GM12873 (cell line): ENCODE data around the gene POLR1C.

Experiments used
- TF ChIP-seq, protein P1 (sequence below): IDR thresholded peaks from 2 replicates; pipeline ENCODE4 v1.5.1; 2012; ENCODE audit warnings: low read depth, mild to moderate bottlenecking, moderate library complexity, low read length, control low read depth; ENCODE audit not compliant: insufficient read depth; ENCODE audit errors: missing control alignments

The POLR1C gene, protein sequence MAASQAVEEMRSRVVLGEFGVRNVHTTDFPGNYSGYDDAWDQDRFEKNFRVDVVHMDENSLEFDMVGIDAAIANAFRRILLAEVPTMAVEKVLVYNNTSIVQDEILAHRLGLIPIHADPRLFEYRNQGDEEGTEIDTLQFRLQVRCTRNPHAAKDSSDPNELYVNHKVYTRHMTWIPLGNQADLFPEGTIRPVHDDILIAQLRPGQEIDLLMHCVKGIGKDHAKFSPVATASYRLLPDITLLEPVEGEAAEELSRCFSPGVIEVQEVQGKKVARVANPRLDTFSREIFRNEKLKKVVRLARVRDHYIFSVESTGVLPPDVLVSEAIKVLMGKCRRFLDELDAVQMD

GRCh38 chr6:43516697-43517504 is at the start of gene POLR1C, which contains the start of gene YIPF3:
Gene POLR1C, plus strand, starts transcription at chr6:43517089. Its CDS starts 21 bp downstream, at chr6:43517110.
Gene YIPF3, minus strand, starts transcription at chr6:43516926. Its CDS starts 119 bp downstream, at chr6:43516807.
- TF ChIP-seq, protein P1, sequence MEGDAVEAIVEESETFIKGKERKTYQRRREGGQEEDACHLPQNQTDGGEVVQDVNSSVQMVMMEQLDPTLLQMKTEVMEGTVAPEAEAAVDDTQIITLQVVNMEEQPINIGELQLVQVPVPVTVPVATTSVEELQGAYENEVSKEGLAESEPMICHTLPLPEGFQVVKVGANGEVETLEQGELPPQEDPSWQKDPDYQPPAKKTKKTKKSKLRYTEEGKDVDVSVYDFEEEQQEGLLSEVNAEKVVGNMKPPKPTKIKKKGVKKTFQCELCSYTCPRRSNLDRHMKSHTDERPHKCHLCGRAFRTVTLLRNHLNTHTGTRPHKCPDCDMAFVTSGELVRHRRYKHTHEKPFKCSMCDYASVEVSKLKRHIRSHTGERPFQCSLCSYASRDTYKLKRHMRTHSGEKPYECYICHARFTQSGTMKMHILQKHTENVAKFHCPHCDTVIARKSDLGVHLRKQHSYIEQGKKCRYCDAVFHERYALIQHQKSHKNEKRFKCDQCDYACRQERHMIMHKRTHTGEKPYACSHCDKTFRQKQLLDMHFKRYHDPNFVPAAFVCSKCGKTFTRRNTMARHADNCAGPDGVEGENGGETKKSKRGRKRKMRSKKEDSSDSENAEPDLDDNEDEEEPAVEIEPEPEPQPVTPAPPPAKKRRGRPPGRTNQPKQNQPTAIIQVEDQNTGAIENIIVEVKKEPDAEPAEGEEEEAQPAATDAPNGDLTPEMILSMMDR, result no peak

DNA sequence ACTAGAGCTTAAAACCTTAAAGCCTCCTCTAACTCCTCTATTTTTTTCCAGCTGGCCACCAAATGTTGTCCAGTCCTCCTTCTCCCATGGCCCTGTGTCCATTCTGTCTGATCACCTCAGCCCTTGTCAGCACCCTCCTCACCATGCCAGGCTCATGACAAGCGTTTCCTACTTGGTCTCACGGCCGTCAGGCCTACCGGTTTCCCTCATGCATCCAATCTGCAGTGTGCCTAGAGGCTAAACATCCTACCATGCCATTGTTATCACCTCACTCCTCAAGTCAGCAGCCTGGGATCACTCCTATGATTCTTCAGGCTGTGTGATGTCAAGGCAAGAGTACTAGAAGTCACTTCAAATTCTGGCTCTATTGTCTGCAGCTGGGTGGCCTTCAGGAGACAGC is 49.1 kb upstream of the POLR1C start:
- TF ChIP-seq, protein P1, result no peak

DNA sequence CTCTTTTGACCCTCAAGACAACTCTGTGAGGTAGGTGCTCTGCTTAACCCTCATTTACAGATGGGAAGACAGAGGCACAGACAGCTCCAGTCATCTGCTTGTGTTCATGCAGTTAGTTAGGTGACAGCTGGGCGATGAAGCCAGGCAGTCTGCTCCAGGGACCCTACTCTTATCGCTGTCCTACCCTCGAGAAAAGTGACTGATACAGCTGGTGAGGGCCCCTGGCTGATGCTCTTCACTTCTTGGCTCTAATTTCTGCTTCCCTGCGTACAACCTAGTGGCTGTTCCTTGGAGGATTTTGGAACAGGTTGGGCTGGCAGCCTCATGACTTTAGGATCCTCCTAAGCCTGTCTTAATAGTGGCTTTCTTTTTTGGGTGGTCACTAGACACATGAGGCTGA is 48.6 kb upstream of the POLR1C start:
- TF ChIP-seq, protein P1, result no peak

- TF ChIP-seq, protein P1, result no peak
Observed at GRCh38 chr6:43468748-43469681, 47.9 kb upstream of the POLR1C start.

- TF ChIP-seq, protein P1, result no peak
Observed at GRCh38 chr6:43469947-43470346, 46.9 kb upstream of the POLR1C start.

DNA sequence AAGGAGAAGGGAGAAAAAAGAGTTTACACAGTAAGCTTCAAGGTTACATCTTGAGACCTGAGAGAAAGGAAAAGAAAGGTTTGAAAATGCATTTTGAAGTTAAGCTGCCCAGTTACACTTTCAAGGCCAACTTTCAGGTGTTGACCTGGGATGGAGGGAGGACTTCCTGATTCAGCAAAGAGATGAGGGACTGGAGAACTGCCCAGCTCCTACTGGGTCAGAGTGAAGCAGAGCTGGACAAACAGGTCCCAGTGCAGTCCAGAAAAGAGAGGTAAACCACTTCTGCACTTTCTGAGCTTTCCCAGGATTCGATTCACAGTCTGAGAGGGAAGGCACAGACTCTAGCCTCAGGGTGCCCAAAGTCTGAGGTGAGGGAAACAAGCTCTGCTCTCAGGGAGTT is 45.5 kb upstream of the POLR1C start:
- TF ChIP-seq, protein P1, result no peak

GRCh38 chr6:43472515-43472914 is 44.4 kb upstream of the POLR1C start:
- TF ChIP-seq, protein P1, result no peak
